Small intestine (tissue), 7 donors: ENCODE measurements around the gene DHX16. TPM values are rescaled to one million over a fixed set of nuclear protein-coding genes. Genes with fewer than 3 reads are reported as not detected.

Experiments
- DNase-seq, 2 donors: peaks; one replicate each; pipeline versions ENCODE4 v3.0.0 to v3.0.0-alpha.2; 2013
- FAIRE-seq: peaks from 2 replicates; lab custom pipeline; 2012; peaks lifted over from hg19 to GRCh38; lab: Jason Lieb, UNC
- H3K27ac ChIP-seq, 3 donors: one replicate each; pipeline ENCODE4 v1.5.1; 2013; ENCODE audit warnings: low read length in 2 of 3, mild to moderate bottlenecking in 2 of 3, control low read depth in 1 of 3, inconsistent platforms in 1 of 3, low read depth in 1 of 3, moderate library complexity in 1 of 3
- H3K27me3 ChIP-seq, 3 donors: one replicate each; pipeline ENCODE4 v1.6.1; 2013; ENCODE audit warnings: low read length in 3 of 3, inconsistent platforms in 1 of 3; ENCODE audit not compliant: control insufficient read depth in 3 of 3, insufficient read depth in 3 of 3
- H3K36me3 ChIP-seq, 3 donors: one replicate each; pipeline ENCODE4 v1.6.1; 2013; ENCODE audit warnings: low read length in 3 of 3, inconsistent platforms in 1 of 3, low read depth in 1 of 3, mild to moderate bottlenecking in 1 of 3, moderate library complexity in 1 of 3; ENCODE audit not compliant: control insufficient read depth in 3 of 3, insufficient read depth in 2 of 3
- H3K4me1 ChIP-seq, 3 donors: one replicate each; pipeline ENCODE4 v1.6.1; 2013; ENCODE audit warnings: low read length in 2 of 3, inconsistent platforms in 1 of 3, low read depth in 1 of 3, mild to moderate bottlenecking in 1 of 3, moderate library complexity in 1 of 3; ENCODE audit not compliant: control insufficient read depth in 3 of 3, insufficient read depth in 2 of 3
- H3K4me3 ChIP-seq, 3 donors: one replicate each; pipeline ENCODE4 v1.5.1; 2013; ENCODE audit warnings: low read length in 3 of 3, control low read depth in 1 of 3, inconsistent platforms in 1 of 3, low read depth in 1 of 3, mild to moderate bottlenecking in 1 of 3, moderate library complexity in 1 of 3
- H3K9me3 ChIP-seq, 2 donors: one replicate each; pipeline ENCODE4 v1.6.1; 2013; ENCODE audit warnings: low read depth in 1 of 2, low read length in 1 of 2; ENCODE audit not compliant: control insufficient read depth in 2 of 2, insufficient read depth in 1 of 2
- WGBS, 3 donors: extraction: QIAGEN DNeasy Blood & Tissue Kit; methylation state at CpG; one replicate each; pipeline ENCODE4 v1.1.7; 2013; 5-methylcytosine and 5-hydroxymethylcytosine counted together
- polyA plus RNA-seq, 4 donors: library from polyadenylated mRNA; stranded (reverse) in 3 of 4; unstranded in 1 of 4; fragments of 200-250 nt in 3 of 4; fragments of 120-200 nt in 1 of 4; gene quantifications; one replicate each; pipeline versions ENCODE4 v1.2.1 to v1.2.3, GENCODE V29; 2013
- donor health status: healthy with polysubstance abuse.
- donor health status: control.
- donor health status: control.
- donor health status: Bipolar disorder and iron deficiency.
- donor health status: healthy.

Gene DHX16
- polyA plus RNA-seq, 4 donors: 27.5 to 82.5 (median 51.4) TPM

DNA sequence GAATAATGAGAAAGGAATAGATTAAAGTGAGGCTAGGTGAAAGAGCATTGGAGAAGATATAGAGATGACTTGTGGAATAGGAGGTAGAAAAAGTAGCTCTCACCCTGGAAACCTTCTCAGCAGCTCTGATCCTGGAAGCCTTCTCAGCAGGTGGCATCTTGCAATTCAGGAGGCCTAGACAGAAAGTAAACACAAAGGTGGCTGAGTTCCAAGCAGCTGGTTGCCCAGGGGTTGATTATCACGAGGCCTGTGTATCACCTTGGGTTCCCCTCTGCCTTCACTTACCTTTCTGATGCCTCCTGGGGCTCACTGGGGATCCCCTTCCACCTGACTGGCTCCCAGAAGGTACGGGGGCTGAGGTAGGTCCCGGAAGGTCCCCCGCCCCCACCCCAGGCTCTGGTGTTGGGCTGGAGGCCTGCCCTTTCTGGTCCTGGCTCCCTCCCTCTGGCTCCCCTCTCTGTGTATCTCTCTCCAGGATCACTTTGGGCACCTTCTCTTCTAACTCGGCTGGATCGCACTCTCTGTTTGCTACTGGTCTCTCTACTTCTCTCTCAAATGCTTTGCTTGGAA is 34.6 kb upstream of the DHX16 start:
- H3K4me1 ChIP-seq: no peaks in the 10 kb centered on the region
- 45 to 71% (median 70%) methylated on average over 6 of the region's 6 CpGs for WGBS, 3 donors
- H3K27me3 ChIP-seq: no peaks in the 10 kb centered on the region
- peak; percentile 49 to 56 for DNase-seq
- H3K4me3 ChIP-seq: no peak overlapping the region
- H3K27ac ChIP-seq: no peak overlapping the region
- H3K9me3 ChIP-seq: no peaks in the 10 kb centered on the region
- no peak for FAIRE-seq
- H3K36me3 ChIP-seq: peaks cover 0 to 65% (median 2%) of the 10 kb centered on the region in 3 donors

DNA sequence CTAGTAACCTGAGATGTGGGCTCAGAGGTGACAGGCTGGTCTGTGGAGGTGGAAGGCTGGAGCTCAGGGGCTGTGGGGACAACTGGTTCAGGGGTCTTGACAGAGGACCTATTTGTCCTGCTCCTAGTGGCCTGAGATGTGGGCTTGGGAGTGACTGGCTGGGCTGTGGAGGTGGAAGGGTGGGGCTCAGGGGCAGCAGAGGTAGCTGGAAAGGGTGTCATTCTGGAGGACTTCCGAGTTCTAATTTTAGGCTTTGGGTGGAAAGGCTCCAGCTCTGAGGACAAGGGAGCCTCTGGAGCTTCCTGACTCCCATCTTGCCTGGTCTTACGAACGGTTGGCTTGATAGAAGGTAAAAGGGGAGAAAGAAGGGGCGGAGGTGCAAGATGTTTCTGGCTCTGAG is 32.8 kb upstream of the DHX16 start:
- H3K36me3 ChIP-seq: peaks cover 0 to 53% (median 0%) of the 10 kb centered on the region in 3 donors
- H3K27ac ChIP-seq: no peak overlapping the region
- no peak overlapping the region for H3K4me3 ChIP-seq
- 94 to 95% (median 95%) methylated on average over 4 of the region's 4 CpGs for WGBS, 3 donors
- no peaks in the 10 kb centered on the region for H3K9me3 ChIP-seq
- DNase-seq: no peak
- no peaks in the 10 kb centered on the region for H3K27me3 ChIP-seq
- no peaks in the 10 kb centered on the region for H3K4me1 ChIP-seq
- no peak for FAIRE-seq

DNA sequence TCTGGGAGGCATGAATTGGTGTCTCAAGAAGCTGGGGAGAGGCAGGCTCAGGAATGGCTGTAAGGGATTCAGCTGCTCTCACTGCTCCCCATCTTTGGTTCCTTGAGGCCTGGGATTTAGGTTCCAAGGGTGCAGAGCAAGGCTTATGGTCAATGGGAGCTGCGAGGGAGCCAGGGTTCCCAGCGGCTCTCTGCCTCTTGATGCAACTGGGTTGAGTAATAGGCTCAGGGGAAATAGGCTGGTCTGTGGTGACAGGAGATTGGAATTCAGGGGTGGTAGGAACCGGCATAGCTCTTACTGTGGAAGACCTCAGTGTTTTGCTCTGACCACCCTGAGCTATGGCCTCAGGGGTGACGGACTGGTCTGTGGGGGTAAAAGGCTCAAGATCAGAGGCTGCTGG is 31.0 kb upstream of the DHX16 start:
- Histone ChIP-seq H3K4me1 (peaks cover 0 to 3% (median 0%) of the 10 kb centered on the region in 3 donors), H3K9me3 (no peaks in the 10 kb centered on the region), H3K36me3 (peaks cover 0 to 51% (median 0%) of the 10 kb centered on the region in 3 donors), H3K4me3 (no peak overlapping the region), H3K27me3 (no peaks in the 10 kb centered on the region), H3K27ac (no peak overlapping the region)
- no peak for FAIRE-seq
- DNase-seq: no peak
- WGBS, 3 donors: 94 to 100% (median 99%) methylated on average over 4 of the region's 4 CpGs

DNA sequence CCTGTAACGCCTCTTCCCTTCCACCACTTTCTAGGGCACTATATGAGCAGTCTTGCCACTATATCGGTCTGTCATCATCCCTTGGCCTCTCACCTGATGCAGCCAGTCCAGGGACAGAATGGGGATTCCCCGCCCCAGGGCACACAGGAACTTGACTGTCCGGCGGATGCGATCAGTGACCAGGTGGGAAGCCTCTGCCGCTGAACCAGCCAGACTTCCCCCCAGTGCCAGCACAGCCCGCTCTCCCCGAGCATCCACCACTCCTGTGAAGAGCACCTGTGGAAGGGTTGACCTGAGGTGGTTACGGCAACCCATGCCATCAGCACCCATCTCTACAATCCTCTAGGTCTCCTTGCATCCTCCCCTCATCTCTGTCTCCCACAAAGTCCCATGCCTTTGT is 30.2 kb upstream of the DHX16 start:
- no peak overlapping the region for H3K27ac ChIP-seq
- peaks cover 0 to 3% (median 0%) of the 10 kb centered on the region in 3 donors for H3K4me1 ChIP-seq
- H3K27me3 ChIP-seq: no peaks in the 10 kb centered on the region
- 96% methylated on average over 10 of the region's 10 CpGs for WGBS, 3 donors
- no peaks in the 10 kb centered on the region for H3K9me3 ChIP-seq
- H3K4me3 ChIP-seq: no peak overlapping the region
- no peak for DNase-seq
- no peak for FAIRE-seq
- H3K36me3 ChIP-seq: peaks cover 0 to 49% (median 0%) of the 10 kb centered on the region in 3 donors

DNA sequence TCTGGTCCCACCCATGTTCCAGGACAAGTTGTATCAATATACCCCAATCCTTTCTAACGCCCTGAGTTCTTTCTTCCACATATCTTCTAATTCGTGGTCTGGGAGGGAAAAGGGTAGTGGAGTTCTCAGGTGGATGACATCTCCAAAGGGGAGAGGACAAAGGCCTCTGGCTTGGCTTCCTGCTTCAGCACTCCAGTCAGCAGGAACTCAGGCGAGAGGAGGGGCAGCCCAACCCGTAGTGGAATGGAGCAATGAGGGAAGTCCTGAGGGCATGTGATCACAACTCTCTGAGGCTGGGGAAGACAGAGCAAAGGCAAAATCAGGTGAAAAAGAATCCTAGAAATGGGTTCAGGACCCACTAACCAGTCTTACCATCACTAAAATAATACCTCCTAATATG is 27.5 kb upstream of the DHX16 start:
- Histone ChIP-seq H3K27ac (peak overlapping the region in 1 of 3 donors; percentile 43), H3K36me3 (peaks cover 0 to 36% (median 0%) of the 10 kb centered on the region in 3 donors), H3K27me3 (no peaks in the 10 kb centered on the region), H3K4me3 (no peak overlapping the region), H3K9me3 (no peaks in the 10 kb centered on the region), H3K4me1 (peaks cover 0 to 3% (median 0%) of the 10 kb centered on the region in 3 donors)
- 41 to 55% (median 50%) methylated on average over 4 of the region's 4 CpGs for WGBS, 3 donors
- FAIRE-seq (no peak), DNase-seq (peak; percentile 61 to 76)

DNA sequence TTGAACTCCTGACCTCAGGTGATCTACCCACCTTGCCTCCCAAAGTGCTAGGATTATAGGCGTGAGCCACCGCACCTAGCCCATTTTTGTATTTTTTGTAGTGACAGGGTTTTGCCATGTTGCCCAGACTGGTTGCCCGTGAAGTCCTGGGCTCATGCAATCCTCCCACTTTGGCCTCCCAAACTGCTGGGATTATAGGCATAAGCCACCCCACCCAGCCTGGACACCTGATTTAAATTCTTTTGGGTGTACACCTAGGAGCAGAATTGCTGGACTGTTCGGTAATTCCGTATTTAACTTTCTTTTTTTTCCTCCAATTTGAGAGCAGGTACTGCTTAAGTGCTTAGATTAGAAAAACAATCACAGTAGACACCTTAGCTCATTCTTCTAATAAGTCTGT is 23.6 kb upstream of the DHX16 start:
- DNase-seq (no peak), FAIRE-seq (no peak)
- Histone ChIP-seq H3K36me3 (peaks cover 0 to 3% (median 0%) of the 10 kb centered on the region in 3 donors), H3K27me3 (no peaks in the 10 kb centered on the region), H3K4me3 (no peak overlapping the region), H3K9me3 (no peaks in the 10 kb centered on the region), H3K27ac (no peak overlapping the region), H3K4me1 (peaks cover 0 to 3% (median 0%) of the 10 kb centered on the region in 3 donors)
- 92 to 96% (median 92%) methylated on average over 5 of the region's 5 CpGs for WGBS, 3 donors

DNA sequence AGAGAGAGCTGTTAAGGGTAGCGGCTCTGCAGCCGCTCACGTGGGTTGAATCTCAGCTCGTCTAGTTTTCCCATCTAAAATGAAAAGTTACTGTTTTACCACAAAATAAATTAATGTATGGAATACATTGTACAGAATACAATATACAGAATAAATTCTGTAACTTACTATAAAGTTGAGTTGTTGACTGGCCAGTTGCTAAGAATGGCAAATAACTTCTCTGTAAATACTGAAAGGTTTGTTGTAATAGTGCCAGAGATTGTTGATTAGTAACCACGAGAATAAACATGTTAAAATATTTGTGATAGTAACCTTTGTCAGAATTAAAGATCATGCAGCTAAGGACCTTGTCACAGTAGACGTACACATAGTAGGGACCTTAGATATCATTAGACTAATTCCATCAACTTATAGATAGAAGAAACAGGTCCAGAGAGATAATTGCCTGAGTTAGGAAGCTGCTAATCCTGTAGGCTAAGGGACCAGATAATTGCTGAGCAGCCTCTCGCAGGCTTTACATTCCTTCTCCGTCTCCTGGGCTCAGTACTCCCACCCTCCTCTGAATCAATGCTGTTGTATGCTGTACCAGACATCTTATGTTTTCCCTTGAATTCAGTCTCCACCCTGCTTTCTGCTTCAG is 18.5 kb upstream of the DHX16 start:
- FAIRE-seq: no peak
- H3K9me3 ChIP-seq: no peaks in the 10 kb centered on the region

DNA sequence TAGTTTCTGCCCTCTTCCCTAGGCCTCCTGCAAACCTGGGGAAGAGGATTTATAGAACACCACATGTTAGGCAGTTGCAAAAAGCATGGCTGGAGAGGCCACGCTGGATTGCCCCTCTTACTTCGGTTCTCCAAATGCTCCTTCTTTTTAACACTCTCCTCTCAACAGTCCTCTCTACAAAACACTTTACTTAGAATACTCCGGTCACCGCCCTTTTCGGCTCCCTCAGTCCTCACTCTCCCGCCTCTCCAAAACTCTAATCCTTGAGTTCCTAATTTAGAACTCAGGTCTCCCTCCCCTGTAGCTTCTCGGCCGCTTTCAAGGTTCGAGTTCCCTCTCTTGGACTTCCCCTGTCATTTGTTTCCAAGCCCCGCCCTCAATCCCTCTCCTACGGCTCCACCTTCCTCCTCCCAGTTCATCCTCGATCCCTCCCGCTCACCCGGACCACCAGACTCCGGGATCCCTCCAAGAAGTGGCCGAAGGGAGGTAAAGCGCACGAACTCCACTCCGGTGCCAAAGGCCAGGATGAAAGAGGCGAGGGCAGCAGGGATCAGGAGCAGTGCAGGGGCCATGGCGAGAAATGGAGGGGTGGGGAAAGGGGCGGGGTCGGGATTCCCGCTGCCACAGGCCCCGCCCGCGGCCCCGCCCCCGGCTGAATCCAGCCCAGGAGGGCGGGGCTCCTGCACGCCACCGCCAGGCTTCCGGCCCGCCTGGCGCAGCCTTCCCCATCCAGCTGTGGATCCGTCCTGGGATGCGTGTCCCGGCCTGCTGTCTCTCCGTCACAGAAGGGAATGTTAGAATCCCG is 17.8 kb upstream of the DHX16 start, which contains the start of gene NRM:
Gene NRM, minus strand, starts transcription at position 582 of the 805 bp plus-strand sequence. Its CDS starts 10 bp downstream, at position 572.
- FAIRE-seq: no peak
- Histone ChIP-seq H3K9me3 (no peaks in the 10 kb centered on the region), H3K27me3 (peaks cover 0 to 16% (median 0%) of the 10 kb centered on the region in 3 donors), H3K4me3 (peak within 1 kb of the TSS; percentile 49 to 73 (median 52)), H3K4me1 (peaks cover 0 to 25% (median 4%) of the 10 kb centered on the region in 3 donors), H3K36me3 (peaks cover 0 to 1% (median 0%) of the 10 kb centered on the region in 3 donors), H3K27ac (peak within 1 kb of the TSS; percentile 35 to 85 (median 76))
- DNase-seq: peak; percentile 87 to 94
- WGBS, 3 donors: 0 to 2% (median 1%) methylated on average over 38 to 40 of the region's 40 CpGs

More for the DNA sequence above, 18.5 kb upstream of the DHX16 start:
- peak overlapping the region in 2 of 3 donors; percentile 60 to 77 for H3K27ac ChIP-seq
- peaks cover 0 to 10% (median 0%) of the 10 kb centered on the region in 3 donors for H3K27me3 ChIP-seq
- DNase-seq: no peak
- WGBS, 3 donors: 15 to 23% (median 15%) methylated on average over 8 of the region's 8 CpGs
- no peaks in the 10 kb centered on the region for H3K36me3 ChIP-seq
- H3K4me3 ChIP-seq: peak overlapping the region; percentile 49 to 73 (median 52)
- peaks cover 0 to 18% (median 4%) of the 10 kb centered on the region in 3 donors for H3K4me1 ChIP-seq
